Natural killer cell (primary cell): ENCODE data around the gene VRK2. TPM values are rescaled to one million over a fixed set of nuclear protein-coding genes. Genes with fewer than 3 reads are reported as not detected.

ENCODE experiments used
- ATAC-seq, 3 donors: fragments of 150-1000 bp in 2 of 3; fragments of 200-7000 bp in 1 of 3; cut with Tn5 transposase; 1 replicate in 1 of 3; 2 replicates in 2 of 3; pipeline ENCODE4 v1.10.0; 2021; ENCODE audit warnings: mild to moderate bottlenecking in 2 of 3, moderate library complexity in 2 of 3
- DNase-seq, 2 donors: peaks; one replicate each; pipeline versions ENCODE4 v3.0.0 to v3.0.0-alpha.2; 2013 to 2021; ENCODE audit warnings: mixed read lengths in 1 of 2
- H3K27ac ChIP-seq: one replicate; pipeline ENCODE4 v1.5.1; 2013; ENCODE audit warnings: mild to moderate bottlenecking, low read length
- H3K27me3 ChIP-seq: one replicate; pipeline ENCODE4 v1.6.1; 2013; ENCODE audit warnings: low read length; ENCODE audit not compliant: control insufficient read depth, insufficient read depth
- H3K36me3 ChIP-seq: one replicate; pipeline ENCODE4 v1.6.1; 2013; ENCODE audit warnings: low read length; ENCODE audit not compliant: control insufficient read depth, insufficient read depth
- H3K4me1 ChIP-seq: one replicate; pipeline ENCODE4 v1.6.1; 2013; ENCODE audit warnings: low read length; ENCODE audit not compliant: control insufficient read depth, insufficient read depth
- H3K4me3 ChIP-seq: one replicate; pipeline ENCODE4 v1.5.1; 2013; ENCODE audit warnings: low read length
- H3K9me3 ChIP-seq: one replicate; pipeline ENCODE4 v1.6.1; 2013; ENCODE audit warnings: low read length; ENCODE audit not compliant: control insufficient read depth, insufficient read depth
- H3K27ac Mint-ChIP-seq, 2 donors: one replicate each; pipeline ENCODE4 v1.8.0; 2022; ENCODE audit warnings: mild to moderate bottlenecking in 2 of 2, mixed read lengths in 2 of 2, moderate library complexity in 1 of 2
- H3K27me3 Mint-ChIP-seq, 2 donors: one replicate each; pipeline ENCODE4 v1.8.0; 2022; ENCODE audit warnings: low read depth in 2 of 2, mixed read lengths in 2 of 2
- H3K36me3 Mint-ChIP-seq: one replicate; pipeline ENCODE4 v1.8.0; 2022; ENCODE audit warnings: mixed read lengths
- H3K4me1 Mint-ChIP-seq, 2 donors: one replicate each; pipeline ENCODE4 v1.8.0; 2022; ENCODE audit warnings: mixed read lengths in 2 of 2
- H3K4me3 Mint-ChIP-seq: one replicate; pipeline ENCODE4 v1.8.0; 2022; ENCODE audit warnings: mild to moderate bottlenecking, moderate library complexity, mixed read lengths
- H3K9me3 Mint-ChIP-seq, 2 donors: one replicate each; pipeline ENCODE4 v1.8.0; 2022; ENCODE audit warnings: mixed read lengths in 2 of 2
- CTCF ChIP-seq: fragments of 200-600 bp; IDR thresholded peaks from one replicate; pipeline ENCODE4 v1.8.0; 2022; ENCODE audit warnings: antibody characterized with exemption
- WGBS: methylation state at CpG from one replicate; pipeline ENCODE4 v1.1.7; 2013; ENCODE audit warnings: missing lambda C conversion rate; ENCODE audit not compliant: insufficient coverage; 5-methylcytosine and 5-hydroxymethylcytosine counted together
- intact Hi-C: fragments of 100-400 bp; cut with micrococcal nuclease; formaldehyde crosslinking; loops from one replicate; pipeline ENCODE4 v1.14.2; 2022
- total RNA-seq, 4 donors: library from RNA; stranded (reverse); fragments of 120-200 nt in 1 of 4; gene quantifications; one replicate each; pipeline versions ENCODE4 v1.2.3 to v1.2.4, GENCODE V29; 2013 to 2022

Gene VRK2
- total RNA-seq, 3 donors from 2014 or later (not counting 1 experiment from before 2014, with no cell fraction given) = 25.0 to 29.7 (median 25.4) TPM

- intact Hi-C loops = no loop called here
- Mint-ChIP-seq H3K27me3 (no peaks in the 10 kb centered on the region), H3K36me3 (no peaks in the 10 kb centered on the region), H3K4me1 (no peaks in the 10 kb centered on the region), H3K9me3 (peaks cover 0 to 2% of the 10 kb centered on the region in 2 donors), H3K4me3 (no peak overlapping the region), H3K27ac (no peak overlapping the region)
- WGBS = 100% methylated on average over 1 of the region's 1 CpG
- ATAC-seq (no peak), DNase-seq (no peak)
- Histone ChIP-seq H3K9me3 (no peaks in the 10 kb centered on the region), H3K36me3 (no peaks in the 10 kb centered on the region), H3K27ac (no peak overlapping the region), H3K27me3 (no peaks in the 10 kb centered on the region), H3K4me1 (no peaks in the 10 kb centered on the region), H3K4me3 (no peak overlapping the region)
- TF ChIP-seq CTCF = no peak
Observed at GRCh38 chr2:58010599-58010998, 36.0 kb upstream of the VRK2 start.

DNA sequence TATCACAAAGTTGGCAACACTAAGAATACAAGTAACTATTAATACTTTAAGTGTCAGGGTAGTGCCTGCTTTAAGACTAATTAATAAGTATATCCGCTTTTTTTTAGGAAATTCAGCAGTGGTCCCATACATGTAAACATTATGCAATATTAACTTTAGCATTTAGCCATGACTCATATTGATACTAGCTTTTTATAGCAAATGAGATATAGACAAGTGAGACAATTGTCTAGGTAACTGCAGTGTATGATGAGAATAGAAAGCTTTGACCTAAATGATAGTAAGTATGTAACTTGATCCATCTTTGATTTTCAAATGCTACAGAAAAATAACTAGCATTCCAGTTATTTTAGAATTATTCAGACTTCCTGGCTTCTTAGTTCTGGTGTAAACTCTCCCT is 27.4 kb upstream of the VRK2 start:
- Mint-ChIP-seq H3K36me3 (no peaks in the 10 kb centered on the region), H3K27ac (no peak overlapping the region), H3K27me3 (no peaks in the 10 kb centered on the region), H3K9me3 (peaks cover 2 to 3% of the 10 kb centered on the region in 2 donors), H3K4me3 (no peak overlapping the region), H3K4me1 (no peaks in the 10 kb centered on the region)
- no peaks in the 10 kb centered on the region for H3K9me3 ChIP-seq
- no peak overlapping the region for H3K27ac ChIP-seq
- TF ChIP-seq CTCF = no peak
- WGBS = no CpG with 5 or more reads among the region's 1 CpG
- no peaks in the 10 kb centered on the region for H3K27me3 ChIP-seq
- intact Hi-C loops = no loop called here
- DNase-seq (no peak), ATAC-seq (no peak)
- H3K4me3 ChIP-seq = no peak overlapping the region
- no peaks in the 10 kb centered on the region for H3K36me3 ChIP-seq
- H3K4me1 ChIP-seq = no peaks in the 10 kb centered on the region

DNA sequence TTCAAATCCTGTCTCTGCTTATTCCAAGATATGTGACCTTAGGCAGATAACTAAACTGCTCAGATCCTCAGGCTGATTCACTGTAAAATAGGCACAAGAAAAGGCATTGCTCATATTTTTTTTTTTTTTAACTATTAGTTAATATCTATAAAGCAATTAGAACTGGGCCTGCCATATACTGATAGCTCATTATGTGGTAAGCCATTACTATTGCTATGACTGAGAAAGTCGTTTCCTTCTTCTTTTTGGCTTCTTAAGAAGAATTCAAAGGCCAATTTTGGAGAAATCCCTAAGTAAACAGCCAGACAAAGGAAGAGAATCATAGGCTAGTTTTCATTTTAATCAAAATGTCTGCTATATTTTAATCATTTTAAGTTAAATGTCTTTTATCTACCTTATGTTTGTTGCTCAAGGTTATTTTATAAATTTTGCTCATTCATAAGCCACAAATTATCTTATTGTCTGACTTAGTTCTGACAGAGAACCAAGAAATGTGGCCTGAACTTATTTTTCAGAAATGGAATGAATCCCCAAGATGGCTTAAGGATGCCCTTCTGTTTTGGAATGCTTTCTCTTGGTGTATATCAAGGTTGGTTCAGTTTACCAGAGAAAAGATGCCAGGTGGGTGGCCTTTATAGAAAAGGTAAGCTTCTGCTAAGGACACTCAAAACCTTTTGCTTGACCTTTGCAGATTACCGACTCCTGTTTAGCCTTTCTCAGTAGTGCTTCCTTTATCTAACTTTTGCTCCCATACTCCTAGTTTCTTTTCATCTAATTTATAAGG is 21.3 kb upstream of the VRK2 start:
- H3K9me3 ChIP-seq = no peaks in the 10 kb centered on the region
- 89% methylated on average over 2 of the region's 2 CpGs for WGBS
- no peaks in the 10 kb centered on the region for H3K36me3 Mint-ChIP-seq
- ATAC-seq = no peak
- no peaks in the 10 kb centered on the region for H3K27me3 Mint-ChIP-seq
- no peaks in the 10 kb centered on the region for H3K4me1 ChIP-seq
- no peak overlapping the region for H3K27ac Mint-ChIP-seq
- H3K27ac ChIP-seq = no peak overlapping the region
- no peak overlapping the region for H3K4me3 Mint-ChIP-seq
- TF ChIP-seq CTCF = no peak
- no peak overlapping the region for H3K4me3 ChIP-seq
- no peaks in the 10 kb centered on the region for H3K9me3 Mint-ChIP-seq
- DNase-seq = no peak
- no peaks in the 10 kb centered on the region for H3K27me3 ChIP-seq
- H3K36me3 ChIP-seq = no peaks in the 10 kb centered on the region
- H3K4me1 Mint-ChIP-seq = no peaks in the 10 kb centered on the region
- intact Hi-C loops = no loop called here

GRCh38 chr2:58027029-58027428 is 19.6 kb upstream of the VRK2 start:
- no peaks in the 10 kb centered on the region for H3K36me3 Mint-ChIP-seq
- Histone ChIP-seq H3K4me1 (no peaks in the 10 kb centered on the region), H3K27ac (no peak overlapping the region), H3K9me3 (no peaks in the 10 kb centered on the region), H3K36me3 (no peaks in the 10 kb centered on the region), H3K27me3 (no peaks in the 10 kb centered on the region), H3K4me3 (no peak overlapping the region)
- intact Hi-C loops = no loop called here
- ATAC-seq = no peak
- no peak for TF ChIP-seq CTCF
- H3K4me1 Mint-ChIP-seq = no peaks in the 10 kb centered on the region
- no peak overlapping the region for H3K27ac Mint-ChIP-seq
- no peak for DNase-seq
- H3K9me3 Mint-ChIP-seq = no peaks in the 10 kb centered on the region
- H3K27me3 Mint-ChIP-seq = no peaks in the 10 kb centered on the region
- H3K4me3 Mint-ChIP-seq = no peak overlapping the region
